ENCODE results near the gene CD9.

The CD9 gene

GRCh38 chr12:6282453-6282840 lies 82.2 kb downstream of the CD9 start:
- no peak overlapping the region for H3K27ac ChIP-seq
- TF ChIP-seq CTCF (conservative IDR thresholded peaks at IDR 0.05), result no peak

- TF ChIP-seq CTCF (conservative IDR thresholded peaks at IDR 0.05), result no peak
- H3K27ac ChIP-seq, result no peak overlapping the region
Measured at GRCh38 chr12:6284273-6284672, 84.1 kb downstream of the CD9 start.

GRCh38 chr12:6285063-6285477 lies 84.9 kb downstream of the CD9 start:
- no peak overlapping the region for H3K27ac ChIP-seq

GRCh38 chr12:6285532-6286306 lies 85.5 kb downstream of the CD9 start:
- no peak for TF ChIP-seq CTCF (conservative IDR thresholded peaks at IDR 0.05)
- no peak overlapping the region for H3K27ac ChIP-seq

More at GRCh38 chr12:6285063-6285477, 84.9 kb downstream of the CD9 start:
- peak; percentile 96 for TF ChIP-seq CTCF (conservative IDR thresholded peaks at IDR 0.05)
